Tibial nerve (tissue), 4 donors: ENCODE measurements around the gene RAB3D. TPM values are rescaled to one million over a fixed set of nuclear protein-coding genes. Genes with fewer than 3 reads are reported as not detected.
"Not testable (repeated sequence)": the region's sequence is repeated elsewhere in the genome, so short reads cannot be mapped to it uniquely, and the experiment has no call there.

ENCODE experiments used
- DNase-seq, 2 donors: peaks; one replicate each; pipeline ENCODE4 v3.0.0-alpha.2; 2019; ENCODE audit warnings: low spot score in 2 of 2
- H3K27ac ChIP-seq, 4 donors: fragments of 200-600 bp; sonication (generic) in 3 of 4; one replicate each; pipeline ENCODE4 v1.5.1; 2017 to 2019; ENCODE audit warnings: mild to moderate bottlenecking in 1 of 4
- H3K27me3 ChIP-seq, 2 donors: fragments of 200-600 bp; sonication (generic) in 1 of 2; one replicate each; pipeline versions ENCODE4 v1.5.1 to v1.6.0; 2017 to 2019
- H3K36me3 ChIP-seq, 3 donors: fragments of 200-600 bp; sonication (generic); one replicate each; pipeline ENCODE4 v1.5.1; 2018 to 2019
- H3K4me1 ChIP-seq, 4 donors: fragments of 200-600 bp; sonication (generic) in 3 of 4; one replicate each; pipeline ENCODE4 v1.5.1; 2017 to 2019
- H3K4me3 ChIP-seq, 4 donors: fragments of 200-600 bp; sonication (generic) in 3 of 4; one replicate each; pipeline ENCODE4 v1.5.1; 2017 to 2019; ENCODE audit warnings: mild to moderate bottlenecking in 1 of 4, moderate library complexity in 1 of 4
- H3K9me3 ChIP-seq, 4 donors: fragments of 200-600 bp; sonication (generic) in 3 of 4; one replicate each; pipeline ENCODE4 v1.5.1; 2017 to 2019
- CTCF ChIP-seq, 5 experiments: fragments of 200-600 bp in 3 of 5; fragments of 450-650 bp in 2 of 5; sonication (generic) in 3 of 5; IDR thresholded peaks; one replicate each; pipeline ENCODE4 v1.5.1; 2016 to 2019; ENCODE audit warnings: antibody characterized with exemption in 5 of 5, mild to moderate bottlenecking in 3 of 5, moderate library complexity in 2 of 5
- EP300 ChIP-seq, 2 donors: sonication (generic); formaldehyde crosslinking; IDR thresholded peaks; one replicate each; pipeline ENCODE4 v1.6.1; 2017; ENCODE audit warnings: antibody characterized with exemption in 2 of 2, mild to moderate bottlenecking in 1 of 2
- POLR2A ChIP-seq, 2 donors: fragments of 450-650 bp; IDR thresholded peaks; one replicate each; pipeline ENCODE4 v1.6.1; 2017; ENCODE audit warnings: antibody characterized with exemption in 2 of 2, mild to moderate bottlenecking in 2 of 2, moderate library complexity in 2 of 2
- WGBS, 2 donors: methylation state at CpG; one replicate each; pipeline ENCODE4 v1.1.5; 2018; 5-methylcytosine and 5-hydroxymethylcytosine counted together
- total RNA-seq, 4 donors: library from RNA; depleted of rRNA; stranded (reverse); fragments of >200 nt; gene quantifications; one replicate each; pipeline ENCODE4 v1.1.0, GENCODE V29; 2016

Gene RAB3D
- total RNA-seq, 4 donors from 2014 or later, result 12.9 to 20.8 (median 17.9) TPM

GRCh38 chr19:11338121-11338520 is 1.3 kb downstream of the RAB3D start:
- no peak for DNase-seq
- Histone ChIP-seq H3K27ac (peak overlapping the region in 3 of 4 donors; percentile 86 to 92 (median 90)), H3K9me3 (no peaks in the 10 kb centered on the region), H3K27me3 (no peaks in the 10 kb centered on the region), H3K4me3 (peak overlapping the region in 2 of 4 donors; percentile 82 to 84), H3K4me1 (peaks cover 0 to 26% (median 7%) of the 10 kb centered on the region in 4 donors), H3K36me3 (peaks cover 0 to 60% (median 4%) of the 10 kb centered on the region in 3 donors)
- TF ChIP-seq POLR2A (IDR thresholded peaks at IDR 0.05), result no peak
- TF ChIP-seq EP300 (IDR thresholded peaks at IDR 0.05), result no peak
- TF ChIP-seq CTCF (IDR thresholded peaks at IDR 0.05), result no peak
- WGBS, 2 donors, result 77 to 86% methylated on average over 7 of the region's 7 CpGs

- TF ChIP-seq CTCF (IDR thresholded peaks at IDR 0.05), result no peak
- no peak for TF ChIP-seq EP300 (IDR thresholded peaks at IDR 0.05)
- TF ChIP-seq POLR2A (IDR thresholded peaks at IDR 0.05), result no peak
- Histone ChIP-seq H3K27me3 (no peaks in the 10 kb centered on the region), H3K27ac (no peak overlapping the region), H3K36me3 (peaks cover 4 to 62% (median 4%) of the 10 kb centered on the region in 3 donors), H3K9me3 (no peaks in the 10 kb centered on the region), H3K4me1 (peaks cover 0 to 24% (median 7%) of the 10 kb centered on the region in 4 donors), H3K4me3 (no peak overlapping the region)
- DNase-seq, result no peak
- 74 to 81% methylated on average over 14 of the region's 14 CpGs for WGBS, 2 donors
Measured at GRCh38 chr19:11337080-11337479, 2.4 kb downstream of the RAB3D start.

GRCh38 chr19:11335449-11336146 is 3.9 kb downstream of the RAB3D start:
- no peaks in the 10 kb centered on the region for H3K9me3 ChIP-seq
- H3K27ac ChIP-seq, result no peak overlapping the region
- WGBS, 2 donors, result 92 to 95% methylated on average over 11 to 16 of the region's 17 CpGs
- TF ChIP-seq POLR2A (IDR thresholded peaks at IDR 0.05) (no peak), EP300 (IDR thresholded peaks at IDR 0.05) (no peak), CTCF (IDR thresholded peaks at IDR 0.05) (no peak)
- DNase-seq, result no peak
- H3K4me1 ChIP-seq, result peaks cover 0 to 24% (median 7%) of the 10 kb centered on the region in 4 donors
- peaks cover 4 to 68% (median 4%) of the 10 kb centered on the region in 3 donors for H3K36me3 ChIP-seq
- no peaks in the 10 kb centered on the region for H3K27me3 ChIP-seq
- H3K4me3 ChIP-seq, result no peak overlapping the region

- not testable (repeated sequence) for H3K4me3 ChIP-seq, H3K27me3 ChIP-seq, H3K9me3 ChIP-seq, H3K27ac ChIP-seq, DNase-seq
- WGBS, 2 donors, result 86 to 87% methylated on average over 9 of the region's 9 CpGs
- Histone ChIP-seq H3K4me1 (peaks cover 0 to 12% (median 1%) of the 10 kb centered on the region in 4 donors), H3K36me3 (peaks cover 4 to 86% (median 4%) of the 10 kb centered on the region in 3 donors)
Measured at GRCh38 chr19:11333838-11334237, 5.6 kb downstream of the RAB3D start.

GRCh38 chr19:11332822-11333221 is 6.6 kb downstream of the RAB3D start:
- Histone ChIP-seq H3K36me3 (peaks cover 4 to 96% (median 4%) of the 10 kb centered on the region in 3 donors), H3K27ac (no peak overlapping the region), H3K27me3 (no peaks in the 10 kb centered on the region), H3K4me3 (no peak overlapping the region), H3K9me3 (no peaks in the 10 kb centered on the region), H3K4me1 (peaks cover 0 to 1% (median 0%) of the 10 kb centered on the region in 4 donors)
- no peak for TF ChIP-seq EP300 (IDR thresholded peaks at IDR 0.05)
- TF ChIP-seq POLR2A (IDR thresholded peaks at IDR 0.05), result no peak
- TF ChIP-seq CTCF (IDR thresholded peaks at IDR 0.05), result no peak
- no peak for DNase-seq
- WGBS, 2 donors, result 94 to 95% methylated on average over 5 of the region's 5 CpGs
